ENCODE measurements around the gene CUX1. TPM values are rescaled to one million over a fixed set of nuclear protein-coding genes. Genes with fewer than 3 reads are reported as not detected.

The CUX1 gene
- total and polyA plus RNA-seq, 2 of the 13 experiments (the other 11 are each of a cell fraction or from before 2014, with no cell fraction given), result 13.7 to 14.9 TPM

DNA sequence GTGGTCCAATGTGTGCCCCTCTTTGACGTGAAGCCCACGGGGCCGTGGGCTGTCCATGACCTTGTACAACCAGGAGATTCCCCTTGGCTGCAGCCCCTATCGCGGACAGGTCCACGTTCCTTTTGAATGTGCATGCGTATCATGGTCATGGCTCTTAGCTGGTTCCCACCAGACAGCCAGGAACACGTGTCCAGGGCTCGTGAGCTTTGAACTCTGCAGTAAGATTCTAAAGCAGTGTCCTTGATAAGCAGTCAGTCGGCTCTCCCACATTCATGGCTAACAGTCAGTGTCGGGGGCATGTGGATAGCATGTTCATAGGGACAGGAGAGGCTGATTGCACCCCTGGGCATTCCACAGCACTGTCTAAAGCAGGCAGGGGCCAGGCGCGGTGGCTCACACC is 393.4 kb downstream of the CUX1 start:
- WGBS (ENCODE audit: low lambda C conversion rate), result 85% methylated on average over 10 of the region's 13 CpGs
- Histone ChIP-seq H3K36me3 (replicated peaks in 1 of 2; ENCODE audit: control insufficient read depth in 1 of 2, insufficient read depth in 2 of 2, low read length in 2 of 2) (peaks cover 8 to 48% of the 10 kb centered on the region in 2 experiments; a peak in 4 of 5 replicates), H2AFZ (ENCODE audit: low read length) (no peak overlapping the region), H4K20me1 (ENCODE audit: insufficient read depth, low read length) (no peaks in the 10 kb centered on the region), H3K9ac (ENCODE audit: insufficient read depth, low read depth, low read length) (no peak overlapping the region), H3K79me2 (ENCODE audit: insufficient read depth, low read length) (no peaks in the 10 kb centered on the region), H3K27ac (ENCODE audit: extremely low read length, insufficient read depth, low read length) (peak overlapping the region; percentile 59), H3K27me3 (ENCODE audit: control insufficient read depth in 1 of 2, insufficient read depth in 2 of 2, low read length in 2 of 2) (no peaks in the 10 kb centered on the region), H3K9me3 (ENCODE audit: low read length) (no peaks in the 10 kb centered on the region), H3K4me1 (ENCODE audit: insufficient read depth, low read length) (peaks cover 14% of the 10 kb centered on the region), H3K4me2 (ENCODE audit: low read depth, low read length) (no peak overlapping the region), H3K4me3 (replicated peaks in 1 of 3; ENCODE audit: insufficient read depth in 1 of 3, low read depth in 2 of 3, low read length in 3 of 3) (no peak overlapping the region)
- peak; percentile 85 for ATAC-seq
- DNase-seq (ENCODE audit: low spot score), result peak; percentile 65
- in situ Hi-C loops (cut with HindIII; ENCODE audit: extremely low pct_ligation_motif_present, low pct_unique_long_range_greater_than_20kb) (no loop called here), intact Hi-C loops (cut with micrococcal nuclease; ENCODE audit: unreplicated experiment) (no loop called here)
- FAIRE-seq, result no peak
- POLR2A ChIA-PET, result no interaction called here
- BruUV-seq (replicated peaks), result TSS peak; percentile 45
- CTCF ChIA-PET (ENCODE audit: low intra/inter-chr PET ratio, low total read pairs), result no interaction called here
- no peak for TF ChIP-seq ZNF792 (CRISPR knock-in tag; IDR thresholded peaks at IDR 0.05)
- no peak for TF ChIP-seq ZHX2 (IDR thresholded peaks at IDR 0.05; ENCODE audit: low read depth)
- TF ChIP-seq ZHX2 (CRISPR knock-in tag; IDR thresholded peaks at IDR 0.05; ENCODE audit: borderline replicate concordance), result no peak
- TF ChIP-seq GLI4 (CRISPR knock-in tag; IDR thresholded peaks at IDR 0.05; ENCODE audit: borderline replicate concordance), result no peak
- TF ChIP-seq NFKB2 (CRISPR knock-in tag; IDR thresholded peaks at IDR 0.05; ENCODE audit: borderline replicate concordance), result no peak
- TF ChIP-seq NCOR1 (IDR thresholded peaks at IDR 0.05; ENCODE audit: borderline replicate concordance, low read length), result peak; percentile 31; the same call in 1 of the 2 replicates
- no peak for TF ChIP-seq JDP2 (CRISPR knock-in tag; IDR thresholded peaks at IDR 0.05; ENCODE audit: borderline replicate concordance)
- TF ChIP-seq BCL3 (CRISPR knock-in tag; IDR thresholded peaks at IDR 0.05), result no peak
- TF ChIP-seq ZNF800 (CRISPR knock-in tag; IDR thresholded peaks at IDR 0.05), result no peak
- no peak for TF ChIP-seq EHMT2 (IDR thresholded peaks at IDR 0.05; ENCODE audit: borderline replicate concordance, low read depth, low read length)
- 0 out of 2 replicates have a peak, but pooled peaks have one; percentile 58 for TF ChIP-seq ZBTB4 (CRISPR knock-in tag; IDR thresholded peaks at IDR 0.05; ENCODE audit: borderline replicate concordance)
- no peak for TF ChIP-seq ZNF256 (CRISPR knock-in tag; conservative IDR thresholded peaks at IDR 0.05)
